ENCODE results near the gene RPS23.

- TF ChIP-seq CTCF (conservative IDR thresholded peaks at IDR 0.05; ENCODE audit: low read depth in 2 of 2) (no peak), ETS1 (IDR thresholded peaks at IDR 0.05) (no peak), JUNB (IDR thresholded peaks at IDR 0.05; ENCODE audit: unreplicated experiment) (no peak), EZH2 (IDR thresholded peaks at IDR 0.05; ENCODE audit: low read depth, unreplicated experiment) (no peak), REST (IDR thresholded peaks at IDR 0.05; ENCODE audit: unreplicated experiment) (no peak)
Measured at GRCh38 chr5:82295959-82296531, 17.9 kb upstream of the RPS23 start.

Data from GM23338 (cell line).